Measurements from ENCODE around the gene SNX5. TPM values are rescaled to one million over a fixed set of nuclear protein-coding genes. Genes with fewer than 3 reads are reported as not detected.

The SNX5 gene
- total and polyA plus RNA-seq, 2 of the 13 experiments (the other 11 are each of a cell fraction or from before 2014, with no cell fraction given) = 664 to 1,040 TPM

GRCh38 chr20:17963114-17963897 lies 5.3 kb downstream of the SNX5 start (continued):
- TF ChIP-seq AGO2 (optimal IDR thresholded peaks at IDR 0.05; ENCODE audit: low read depth, low read length) = peak; percentile 31
- peak; percentile 36 for TF ChIP-seq RAD21 (CRISPR knock-in tag; IDR thresholded peaks at IDR 0.05)
- TF ChIP-seq TEF (CRISPR knock-in tag; IDR thresholded peaks at IDR 0.05) = no peak
- TF ChIP-seq ZFX (CRISPR knock-in tag; IDR thresholded peaks at IDR 0.05; ENCODE audit: low read depth) = peak; percentile 31; the same call in 1 of the 2 replicates
- no peak for TF ChIP-seq ARNTL (CRISPR knock-in tag; IDR thresholded peaks at IDR 0.05)
- no peak for TF ChIP-seq ZNF546 (CRISPR knock-in tag; conservative IDR thresholded peaks at IDR 0.05)
- peak; percentile 95 for TF ChIP-seq MLLT10 (CRISPR knock-in tag; IDR thresholded peaks at IDR 0.05)
- TF ChIP-seq ZSCAN29 (CRISPR knock-in tag; conservative IDR thresholded peaks at IDR 0.05) = no peak
- peak; percentile 89 for TF ChIP-seq ZNF770 (CRISPR knock-in tag; IDR thresholded peaks at IDR 0.05)
- no peak for TF ChIP-seq NCOA1 (CRISPR knock-in tag; IDR thresholded peaks at IDR 0.05)
- TF ChIP-seq ARID5B (CRISPR knock-in tag; IDR thresholded peaks at IDR 0.05) = no peak
- no peak for TF ChIP-seq RBAK (CRISPR knock-in tag; IDR thresholded peaks at IDR 0.05)
- 0 out of 2 replicates have a peak, but pooled peaks have one; percentile 33 for TF ChIP-seq ZNF256 (CRISPR knock-in tag; conservative IDR thresholded peaks at IDR 0.05)
- TF ChIP-seq WIZ (CRISPR knock-in tag; IDR thresholded peaks at IDR 0.05) = no peak
- 0 out of 2 replicates have a peak, but pooled peaks have one; percentile 17 for TF ChIP-seq MXD3 (CRISPR knock-in tag; IDR thresholded peaks at IDR 0.05)
- no peak for TF ChIP-seq TRAFD1 (CRISPR knock-in tag; IDR thresholded peaks at IDR 0.05; ENCODE audit: borderline replicate concordance)
- TF ChIP-seq RBM22 (optimal IDR thresholded peaks at IDR 0.05; ENCODE audit: low read length) = peak; percentile 85
- TF ChIP-seq CBX1 (IDR thresholded peaks at IDR 0.05; ENCODE audit: low read depth) = no peak
- no peak for TF ChIP-seq ZNF580 (CRISPR knock-in tag; IDR thresholded peaks at IDR 0.05; ENCODE audit: borderline replicate concordance, low read depth)
